Ramos (cell line): ENCODE measurements around the gene TPM4.

ENCODE experiments used
- in situ Hi-C: fragments of 300-500 bp; cut with MboI; formaldehyde crosslinking; loops from one replicate; pipeline ENCODE4 v1.14.3; 2022; ENCODE audit warnings: low sequenced_read_pairs; ENCODE audit not compliant: unreplicated experiment

TPM4 gene

DNA sequence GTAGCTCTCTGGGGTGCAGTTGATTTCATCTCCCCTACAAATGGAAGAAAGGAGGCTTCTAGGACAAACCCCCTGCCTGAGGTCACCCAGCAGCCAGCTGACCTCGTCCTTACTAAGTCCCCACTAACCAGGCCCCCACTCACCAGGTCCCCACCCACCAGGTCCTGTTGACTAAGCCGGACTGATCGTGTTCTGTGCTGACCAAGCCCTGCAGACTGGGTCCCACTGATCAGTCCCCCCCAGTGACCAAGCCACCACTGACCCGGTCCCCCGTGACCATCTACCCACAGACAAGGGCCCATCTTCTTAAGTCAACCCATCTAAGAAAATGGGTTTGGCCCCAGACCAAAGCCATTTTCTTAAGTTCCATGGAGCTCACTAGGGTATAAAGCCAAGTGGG, 36.8 kb upstream of the TPM4 start:
- in situ Hi-C loops: loop anchor here (25.0 kb wide), 1 partner anchor 373 kb away; no protein-coding TSS in a partner anchor

DNA sequence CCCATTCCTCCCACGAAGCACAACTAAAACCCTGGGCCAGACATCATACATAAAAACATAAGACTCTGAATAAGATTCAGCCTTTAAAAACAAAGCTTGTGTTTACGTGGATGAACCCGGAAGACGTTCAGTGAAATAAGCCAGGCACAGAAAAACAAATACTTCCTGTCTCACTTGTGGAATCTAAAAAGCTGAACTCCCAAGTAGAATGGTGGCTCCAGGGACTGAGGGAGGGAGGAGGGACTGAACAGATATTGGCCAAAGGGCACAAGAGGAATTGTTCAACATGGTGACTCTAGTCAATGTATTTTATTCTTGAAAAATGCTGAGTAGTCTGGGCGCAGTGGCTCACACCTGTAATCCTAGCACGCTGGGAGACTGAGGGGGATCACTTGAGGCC, 35.7 kb upstream of the TPM4 start:
- in situ Hi-C loops: loop anchor here (5.0 to 25.0 kb wide), 2 partner anchors 142 to 372 kb away; no protein-coding TSS in a partner anchor

DNA sequence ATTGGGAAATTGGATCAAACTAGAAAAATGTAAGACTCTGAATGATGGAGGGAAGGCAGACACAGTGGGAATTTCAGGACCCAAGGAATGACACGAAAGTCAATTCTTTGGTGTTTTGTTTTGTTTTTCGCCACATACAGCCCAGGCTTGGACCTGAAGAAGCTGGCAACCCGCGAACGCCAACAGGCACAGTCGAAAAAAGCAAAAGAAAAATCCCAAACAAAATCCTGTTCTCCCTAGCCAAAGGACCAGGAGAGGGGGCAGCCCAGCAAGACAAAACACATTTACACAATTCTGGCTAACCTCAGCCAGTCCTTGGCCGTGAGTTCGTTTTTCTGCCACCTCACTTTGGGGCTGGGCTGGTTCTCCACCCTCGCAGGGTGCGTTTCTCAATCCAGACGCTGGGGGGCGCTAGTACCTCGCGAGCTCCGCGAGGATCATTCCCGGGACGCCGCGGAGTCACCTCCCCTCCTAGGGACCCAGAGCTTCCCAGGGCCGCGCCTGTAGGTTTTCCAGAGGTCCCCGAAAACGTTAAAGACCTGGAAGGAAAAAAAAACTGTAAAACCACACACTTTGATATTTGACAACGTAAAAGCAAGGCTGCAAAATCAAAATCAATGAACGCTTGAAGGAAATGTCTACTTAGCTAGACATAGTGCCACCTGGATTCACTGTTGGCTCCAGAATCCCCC, 34.9 kb upstream of the TPM4 start:
- in situ Hi-C loops: loop anchor here (5.0 to 25.0 kb wide), 2 partner anchors 141 to 371 kb away; no protein-coding TSS in a partner anchor

DNA sequence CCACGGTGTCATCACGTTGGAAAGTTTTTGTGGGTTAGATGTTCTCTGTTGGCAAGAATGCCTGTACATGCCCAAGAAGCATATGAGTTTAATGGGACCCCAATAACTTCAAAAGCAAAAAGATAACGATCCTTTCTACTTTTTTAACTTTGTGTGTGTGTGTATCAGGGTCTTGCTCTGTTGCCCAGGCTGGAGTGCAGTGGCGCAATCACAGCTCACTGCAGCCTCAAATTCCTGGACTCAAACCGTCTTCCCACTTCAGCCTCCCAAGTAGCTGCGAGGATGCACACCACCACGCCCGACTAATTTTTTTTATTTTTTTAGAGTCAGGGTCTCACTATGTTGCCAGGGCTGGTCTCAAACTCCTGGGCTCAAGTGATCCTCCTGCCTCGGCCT, 34.3 kb upstream of the TPM4 start:
- in situ Hi-C loops: loop anchor here (5.0 to 25.0 kb wide), 2 partner anchors 140 to 370 kb away; no protein-coding TSS in a partner anchor

DNA sequence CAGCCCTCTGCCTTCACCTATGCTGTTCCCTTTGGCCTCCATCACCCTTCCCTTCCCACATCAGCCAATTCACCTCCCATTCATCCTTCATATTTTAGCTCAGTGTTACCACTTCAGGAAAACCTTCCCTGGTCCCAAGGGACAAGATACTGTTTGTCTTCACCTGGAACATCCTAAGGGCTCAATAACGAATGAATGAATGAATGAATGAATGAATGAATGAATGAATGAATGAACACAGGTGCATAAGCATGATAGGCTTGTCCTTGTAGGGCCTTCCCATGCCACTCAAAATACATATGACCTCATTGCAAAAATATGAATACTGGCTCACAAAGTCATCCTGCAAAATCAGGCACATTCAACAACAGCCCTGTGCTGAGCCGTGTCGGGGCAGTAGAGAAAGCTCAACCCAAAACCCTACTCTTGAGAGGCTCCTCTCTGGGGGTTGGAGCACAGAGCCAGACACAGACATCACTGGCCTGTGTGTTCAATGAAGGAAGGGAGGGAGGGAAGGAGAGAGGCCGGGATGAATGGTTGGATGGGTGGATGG, 33.7 kb upstream of the TPM4 start:
- in situ Hi-C loops: loop anchor here (5.0 to 25.0 kb wide), 2 partner anchors 140 to 370 kb away; no protein-coding TSS in a partner anchor

DNA sequence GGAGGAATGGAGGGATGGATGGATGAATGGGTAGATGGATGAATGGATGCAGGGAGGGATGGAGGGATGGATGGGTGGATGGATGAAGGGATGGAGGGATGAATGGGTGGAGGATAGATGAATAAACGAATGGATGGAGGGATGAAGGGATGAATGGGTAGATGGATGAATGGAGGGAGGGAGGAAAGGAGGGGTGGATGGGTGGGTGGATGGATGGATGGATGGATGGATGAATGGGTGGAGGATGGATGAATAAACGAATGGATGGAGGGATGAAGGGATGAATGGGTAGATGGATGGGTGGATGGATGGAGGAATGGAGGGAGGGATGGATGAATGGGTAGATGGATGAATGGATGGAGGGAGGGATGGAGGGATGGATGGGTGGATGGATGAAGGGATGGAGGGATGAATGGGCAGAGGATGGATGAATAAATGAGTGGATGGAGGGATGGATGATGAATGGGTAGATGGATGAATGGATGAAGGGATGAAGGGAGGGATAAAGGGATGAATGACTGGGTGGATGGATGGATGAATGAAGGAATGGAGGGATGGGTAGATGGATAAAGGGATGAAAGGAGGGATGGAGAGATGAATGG, 33.0 kb upstream of the TPM4 start:
- in situ Hi-C loops: loop anchor here (5.0 to 25.0 kb wide), 2 partner anchors 139 to 369 kb away; no protein-coding TSS in a partner anchor

DNA sequence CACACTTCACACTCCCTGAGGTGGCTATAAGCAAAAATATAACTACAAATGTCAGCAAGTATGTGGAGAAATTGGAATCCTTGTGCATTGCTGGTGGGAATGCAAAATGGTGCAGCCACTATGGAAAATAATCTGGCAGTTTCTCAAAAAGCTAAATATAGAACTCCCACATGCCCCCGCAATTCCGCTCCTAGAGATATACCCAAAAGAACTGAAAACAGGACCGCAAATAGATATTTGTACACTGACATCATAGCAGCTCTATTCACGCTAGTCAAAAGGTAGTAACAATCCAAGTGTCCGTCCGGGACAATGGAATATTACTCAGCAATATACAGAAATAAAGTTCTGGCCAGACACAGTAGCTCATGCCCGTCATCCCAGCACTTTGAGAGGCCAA, 31.5 kb upstream of the TPM4 start:
- in situ Hi-C loops: loop anchor here (5.0 to 25.0 kb wide), 2 partner anchors 138 to 368 kb away; no protein-coding TSS in a partner anchor

DNA sequence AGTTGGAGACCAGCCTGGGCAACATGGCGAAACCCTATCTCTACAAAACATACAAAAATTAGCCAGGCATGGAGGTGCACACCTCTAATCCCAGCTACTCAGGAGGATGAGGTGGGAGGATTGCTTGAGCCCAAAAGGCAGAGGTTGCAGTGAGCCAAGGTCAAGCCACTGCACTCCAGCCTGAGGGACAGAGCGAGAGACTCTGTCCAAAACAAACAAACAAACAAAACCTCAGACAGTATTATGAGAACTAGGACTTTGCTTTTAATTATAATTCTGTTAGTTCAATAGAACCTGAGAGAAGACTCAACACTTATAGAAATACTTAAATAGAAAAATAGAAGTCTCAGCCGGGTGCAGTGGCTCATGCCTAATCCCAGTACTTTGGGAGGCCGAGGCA, 31.1 kb upstream of the TPM4 start:
- in situ Hi-C loops: loop anchor here (25.0 kb wide), 1 partner anchor 367 kb away; no protein-coding TSS in a partner anchor

DNA sequence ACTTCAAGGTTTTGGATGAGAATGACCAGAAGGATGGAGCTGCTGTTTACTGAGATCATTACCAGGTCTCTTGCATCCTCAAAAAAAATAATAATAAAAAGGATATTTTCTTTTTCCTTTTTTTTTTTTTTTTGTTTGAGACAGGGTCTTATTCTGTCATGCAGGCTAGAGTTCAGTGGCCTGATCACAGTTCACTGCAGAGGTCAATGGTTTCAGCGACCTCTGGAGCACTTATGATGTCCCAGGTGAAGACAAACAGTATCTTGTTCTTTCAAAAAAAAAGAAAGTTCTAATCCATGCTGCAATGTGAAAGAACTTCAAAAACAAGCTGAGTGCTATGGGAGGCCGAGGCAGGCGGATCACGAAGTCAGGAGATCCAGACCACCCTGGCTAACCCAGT, 30.4 kb upstream of the TPM4 start:
- in situ Hi-C loops: loop anchor here (25.0 kb wide), 1 partner anchor 366 kb away; no protein-coding TSS in a partner anchor

DNA sequence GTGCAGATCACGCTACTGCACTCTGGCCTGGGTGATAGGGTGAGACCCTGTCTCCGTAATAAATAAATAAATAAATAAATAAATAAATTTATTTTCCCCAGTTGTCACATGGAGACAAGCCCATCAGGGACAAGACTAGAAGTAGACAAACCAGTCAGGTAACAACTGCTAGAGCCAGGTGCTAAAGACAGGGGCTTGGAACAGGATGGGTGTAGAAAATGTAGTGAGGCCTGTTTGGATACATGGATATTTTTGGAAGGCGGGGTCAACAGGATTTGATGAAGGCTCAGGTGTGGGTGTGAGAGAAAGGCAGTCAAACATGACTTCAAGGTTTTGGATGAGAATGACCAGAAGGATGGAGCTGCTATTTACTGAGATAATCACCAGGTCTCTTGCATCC, 27.7 kb upstream of the TPM4 start:
- in situ Hi-C loops: loop anchor here (25.0 kb wide), 1 partner anchor 364 kb away; no protein-coding TSS in a partner anchor

DNA sequence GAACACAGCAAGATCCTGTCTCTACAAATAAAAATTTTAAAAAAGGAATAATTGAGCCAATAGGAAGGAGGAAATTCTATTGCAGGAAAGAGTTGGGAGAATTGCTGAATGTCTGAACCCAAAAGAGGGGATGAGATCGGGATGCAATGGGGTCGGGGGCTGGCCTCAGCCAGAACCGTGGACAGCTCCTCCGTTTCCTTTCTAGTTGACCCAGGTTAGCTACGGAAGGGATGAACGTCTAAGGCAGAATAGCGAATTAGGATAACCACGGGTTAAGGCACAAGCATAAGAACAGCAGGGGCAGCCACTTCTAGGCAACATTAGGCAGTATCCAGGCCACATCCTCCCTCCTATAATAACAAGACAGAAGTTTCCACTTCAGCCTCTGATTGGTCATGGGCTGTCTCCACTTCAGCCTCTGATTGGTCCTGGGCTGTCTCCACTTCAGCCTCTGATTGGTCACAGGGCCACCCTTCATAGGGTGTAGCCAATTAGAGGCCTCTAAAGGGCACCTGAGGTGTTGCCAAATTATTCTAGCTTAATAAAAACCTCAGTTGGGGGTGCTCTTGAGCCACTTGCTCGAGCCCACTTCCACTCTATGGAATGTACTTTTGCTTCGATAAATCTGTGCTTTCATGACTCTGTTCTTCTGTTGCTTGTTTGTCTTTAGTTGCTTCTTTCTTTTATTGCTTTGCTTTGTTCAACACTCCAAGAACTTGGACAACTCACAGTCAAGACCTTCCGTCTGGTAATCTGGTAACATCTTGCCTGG, 24.9 kb upstream of the TPM4 start:
- in situ Hi-C loops: no loop called here

DNA sequence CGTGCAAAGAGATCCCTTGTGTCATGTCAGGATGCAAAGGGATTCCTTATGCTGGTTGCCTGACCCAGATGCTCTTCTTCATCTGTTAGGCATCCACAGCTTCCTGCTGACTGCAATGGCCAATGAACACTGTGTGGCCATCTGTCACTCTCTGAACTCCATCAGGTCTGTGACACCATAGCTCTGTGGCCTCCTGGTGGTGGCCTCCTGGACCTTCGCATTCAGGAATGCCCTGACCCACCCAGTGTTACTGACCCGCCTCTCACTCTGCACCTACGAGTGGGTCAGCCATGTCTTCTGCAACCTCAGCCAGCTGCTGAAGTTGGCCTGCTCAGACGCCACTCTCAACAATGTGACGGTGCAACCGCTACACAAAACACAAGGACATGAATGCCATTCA, 23.9 kb upstream of the TPM4 start:
- in situ Hi-C loops: no loop called here

DNA sequence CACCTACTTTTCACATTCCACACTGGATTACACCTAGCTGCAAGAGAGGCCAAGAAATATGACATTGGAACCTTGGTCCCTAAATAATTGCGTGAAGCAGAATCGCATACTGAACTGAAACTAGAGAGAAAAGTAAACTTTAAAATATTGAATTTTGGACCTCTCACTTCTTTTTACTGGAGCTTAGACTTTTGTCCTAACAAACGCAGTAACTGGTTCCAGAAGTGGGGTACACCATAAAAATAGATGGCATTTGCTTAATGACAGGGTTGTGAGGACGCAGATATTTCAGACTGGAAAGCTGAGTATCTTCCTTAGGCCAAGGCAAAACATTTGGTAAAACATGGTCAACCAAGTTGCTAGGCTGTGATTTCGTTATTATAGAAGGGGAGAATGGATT, 19.2 kb upstream of the TPM4 start:
- in situ Hi-C loops: no loop called here

DNA sequence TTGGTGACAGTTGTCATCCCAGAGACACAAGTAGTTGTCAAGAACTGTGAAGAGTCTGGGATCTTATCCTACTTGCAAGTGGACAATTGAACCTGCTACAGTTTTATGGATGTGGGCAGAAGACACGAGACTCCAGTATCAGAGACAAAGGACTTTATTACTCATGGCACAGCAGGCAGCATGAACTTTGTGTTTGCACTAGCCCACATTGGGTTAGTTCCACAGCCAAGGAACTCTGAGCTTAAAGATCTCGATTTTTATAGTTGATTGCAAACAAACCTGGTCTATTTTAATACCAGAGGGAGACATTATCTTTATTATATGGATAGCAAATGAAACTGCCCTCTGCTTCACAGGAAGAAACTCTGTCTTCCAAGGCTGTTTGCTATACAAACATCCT, 16.0 kb upstream of the TPM4 start:
- in situ Hi-C loops: no loop called here

DNA sequence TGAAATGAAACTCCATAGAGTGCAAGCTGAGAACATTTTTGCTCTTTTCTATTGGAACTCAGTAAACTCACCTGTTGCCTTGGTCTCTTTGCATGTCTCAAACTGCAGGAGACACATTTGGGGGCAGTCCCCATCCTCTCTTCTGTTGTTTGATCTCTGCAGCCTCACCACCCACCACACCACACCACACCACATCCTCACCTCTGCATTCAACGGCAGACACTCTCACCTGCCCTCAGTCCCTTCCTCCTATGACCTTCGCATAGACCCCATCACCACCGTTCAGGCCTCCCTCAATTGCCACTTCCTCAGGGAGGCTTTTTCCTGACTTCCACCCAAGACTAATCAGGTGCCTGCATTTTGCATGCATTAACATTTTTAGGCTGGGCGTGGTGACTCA, 14.4 kb upstream of the TPM4 start:
- in situ Hi-C loops: no loop called here

DNA sequence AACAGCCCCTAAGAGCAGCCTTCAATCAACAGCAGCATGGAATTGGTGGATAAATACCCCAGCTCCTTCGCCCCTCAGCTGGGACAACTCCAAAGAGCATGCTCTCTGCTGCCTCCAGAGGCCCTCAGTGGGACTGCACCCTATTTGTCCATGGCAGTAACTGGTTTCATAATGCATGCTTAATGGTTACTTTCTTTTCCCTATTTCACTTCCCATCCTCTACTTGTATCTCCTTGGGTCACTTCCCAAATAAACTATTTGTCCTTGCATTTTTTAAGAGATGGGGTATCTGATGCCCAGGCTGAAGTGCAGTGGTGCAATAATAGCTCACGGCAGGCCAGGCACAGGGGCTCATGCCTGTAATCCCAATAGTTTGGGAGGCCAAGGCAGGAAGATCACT, 13.5 kb upstream of the TPM4 start:
- in situ Hi-C loops: no loop called here

DNA sequence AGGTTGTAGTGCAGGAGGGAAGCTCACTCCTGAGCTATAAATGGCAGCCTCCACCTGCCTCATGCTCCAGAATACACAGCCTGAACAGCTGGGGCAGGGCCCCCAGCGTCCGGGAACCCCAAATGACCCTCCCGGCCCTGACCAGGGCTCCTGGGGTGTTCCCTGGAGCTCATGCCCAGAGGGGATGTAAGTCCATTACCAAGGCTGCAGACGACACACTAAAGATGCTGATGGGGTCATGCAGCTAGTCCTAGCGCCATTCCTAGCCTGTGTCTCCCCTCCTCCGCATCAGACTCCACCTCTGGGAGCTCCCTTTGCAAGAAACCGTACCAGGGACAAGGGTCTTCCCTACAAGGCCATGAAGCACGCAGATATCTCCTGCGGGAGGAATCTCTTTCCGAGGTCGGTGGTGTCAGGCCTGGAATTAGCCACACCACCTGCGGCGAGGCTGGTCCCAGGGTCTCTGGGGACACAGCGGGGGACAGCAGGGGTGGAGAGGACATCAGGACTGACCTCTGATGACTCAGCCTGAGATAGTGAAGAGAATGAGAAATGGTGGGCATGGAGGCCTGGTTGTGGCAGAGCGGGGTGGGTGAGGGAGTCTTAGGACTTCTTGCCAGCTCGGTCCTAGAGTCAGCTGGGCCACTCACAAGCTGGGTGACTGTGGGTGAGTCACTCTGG, 11.9 kb upstream of the TPM4 start:
- in situ Hi-C loops: no loop called here

DNA sequence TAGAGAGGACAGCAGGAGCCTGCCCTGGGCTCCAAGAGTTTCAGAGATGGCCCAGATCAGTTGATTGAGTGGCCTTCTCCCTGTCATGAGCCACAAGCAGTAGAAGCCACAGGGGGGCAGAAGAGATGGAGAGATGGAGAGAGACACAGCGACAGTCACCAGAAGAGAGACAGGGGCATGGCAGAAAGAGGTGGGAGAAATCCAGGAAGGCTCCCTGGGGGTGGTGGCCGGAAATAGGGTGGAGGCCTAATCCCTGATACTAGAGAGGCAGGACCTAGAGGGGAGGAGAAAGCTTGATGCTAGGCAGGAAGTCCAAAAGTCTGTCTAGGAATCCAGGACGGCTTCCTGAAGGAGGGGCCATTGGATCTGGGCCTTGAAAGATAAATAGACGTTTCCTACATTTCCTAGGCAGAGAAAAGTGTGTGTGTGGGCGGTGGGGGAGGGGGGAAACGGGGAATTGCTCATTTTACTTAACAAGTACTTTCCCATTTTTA, 9.6 kb upstream of the TPM4 start:
- in situ Hi-C loops: no loop called here

DNA sequence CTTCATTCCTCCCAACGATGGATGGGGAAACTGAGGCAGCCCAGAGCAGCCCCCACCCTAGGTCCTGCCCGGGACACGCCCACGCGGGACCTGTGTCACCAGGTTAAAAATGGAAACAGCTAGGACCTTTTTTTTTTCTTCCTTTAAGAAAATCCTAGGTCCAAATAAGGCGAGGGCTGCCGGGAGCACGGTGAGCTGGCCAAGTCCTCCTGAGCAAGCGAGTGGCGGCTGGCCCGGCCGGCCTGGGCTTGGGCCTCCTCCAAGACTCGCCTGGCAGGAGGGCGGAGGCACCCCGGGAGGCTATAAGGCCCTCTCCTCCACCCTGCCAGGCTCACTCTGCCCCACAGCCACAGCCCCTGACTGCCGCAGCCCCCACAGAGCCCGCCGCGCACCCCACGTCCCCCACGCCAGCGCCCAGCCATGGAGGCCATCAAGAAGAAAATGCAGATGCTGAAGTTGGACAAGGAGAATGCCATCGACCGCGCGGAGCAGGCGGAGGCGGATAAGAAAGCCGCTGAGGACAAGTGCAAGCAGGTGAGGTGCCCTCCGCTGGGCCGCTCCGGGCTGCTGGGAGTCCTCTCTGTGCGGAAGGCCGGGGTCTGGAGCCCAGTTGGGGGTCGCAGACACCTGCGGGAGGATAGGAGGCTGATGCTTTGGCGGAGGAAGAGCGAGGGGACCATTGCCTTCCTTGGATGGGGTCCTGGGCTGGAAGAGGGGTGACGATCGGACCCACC, 8.9 kb upstream of the TPM4 start:
- in situ Hi-C loops: no loop called here
